K562 treated with DMSO at 1 percent for 48 hours (cell line): Measurements from ENCODE around the gene TBX5. TPM values are rescaled to one million over a fixed set of nuclear protein-coding genes. Genes with fewer than 3 reads are reported as not detected.

Source experiments
- total RNA-seq: library from RNA; unstranded; fragments of 300-600 nt; gene quantifications from 2 replicates; pipeline ENCODE4 v1.2.3, GENCODE V29; 2022; ENCODE audit warnings: low replicate concordance; ENCODE audit errors: extremely low read depth

Gene TBX5
- total RNA-seq: not detected in 2 replicates

GRCh38 chr12:114405519-114406271 lies at the start of gene TBX5:
Gene TBX5, minus strand, starts transcription at chr12:114406144. Its CDS starts 2,246 bp downstream, at chr12:114403898.

